HG03103 (cell line): ENCODE results near the gene TRIM13.
"Not testable (repeated sequence)": the region's sequence is repeated elsewhere in the genome, so short reads cannot be mapped to it uniquely, and the experiment has no call there.

Experiments used
- ATAC-seq: cut with Tn5 transposase; IDR thresholded peaks from one replicate; pipeline ENCODE4 v1.9.1; 2021; ENCODE audit warnings: low read depth; ENCODE audit not compliant: unreplicated experiment

Gene TRIM13

GRCh38 chr13:50055454-50055853 lies 58.6 kb downstream of the TRIM13 start:
- ATAC-seq: no peak

GRCh38 chr13:50060718-50061117 lies 63.9 kb downstream of the TRIM13 start:
- ATAC-seq: no peak

DNA sequence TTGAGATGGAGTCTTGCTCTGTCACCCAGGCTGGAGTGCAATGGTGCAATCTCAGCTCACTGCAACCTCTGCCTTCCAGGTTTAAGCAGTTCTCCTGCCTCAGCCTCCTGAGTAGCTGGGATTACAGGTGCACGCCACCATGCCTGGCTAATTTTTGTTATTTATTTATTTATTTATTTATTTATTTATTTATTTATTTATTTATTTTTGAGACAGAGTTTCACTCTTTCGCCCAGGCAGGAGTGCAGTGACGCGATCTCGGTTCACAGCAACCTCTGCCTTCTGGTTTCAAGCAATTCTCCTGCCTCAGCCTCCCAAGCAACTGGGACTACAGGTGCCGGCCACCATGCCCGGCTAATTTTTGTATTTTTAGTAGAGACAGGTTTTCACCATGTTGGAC lies 65.5 kb downstream of the TRIM13 start:
- ATAC-seq: not testable (repeated sequence)

DNA sequence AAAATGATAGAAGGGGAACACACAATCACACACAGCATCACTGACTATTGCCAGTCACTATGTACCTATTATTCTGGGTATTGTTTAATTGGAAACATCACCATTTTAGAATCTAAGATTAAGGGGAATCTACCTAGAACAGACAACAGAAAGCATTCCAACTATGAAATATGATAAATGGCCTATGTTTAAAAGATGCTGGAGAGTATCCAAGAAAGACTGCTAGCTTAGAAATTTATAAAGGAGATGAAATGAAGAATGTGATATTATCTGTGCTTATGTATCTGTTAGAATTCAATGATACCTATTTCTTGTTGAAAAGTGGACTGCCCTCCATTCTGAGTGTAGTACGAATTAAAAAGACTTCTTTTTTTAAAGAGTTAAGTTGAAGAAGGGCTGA lies 68.9 kb downstream of the TRIM13 start:
- ATAC-seq: no peak
